Skeletal muscle satellite cell (primary cell): ENCODE results near the gene OR3A3.
"Not testable (repeated sequence)": the region's sequence is repeated elsewhere in the genome, so short reads cannot be mapped to it uniquely, and the experiment has no call there.

Experiments
- H3K27me3 ChIP-seq: 2 replicates; pipeline ENCODE4 v1.7.0; 2013; ENCODE audit warnings: low read length; ENCODE audit not compliant: control insufficient read depth, insufficient read depth
- H3K36me3 ChIP-seq: 2 replicates; pipeline ENCODE4 v1.7.0; 2013; ENCODE audit warnings: mild to moderate bottlenecking, control low read depth, low read length; ENCODE audit not compliant: insufficient read depth
- H3K4me1 ChIP-seq: 2 replicates; pipeline ENCODE4 v1.7.0; 2013; ENCODE audit warnings: low read length; ENCODE audit not compliant: control insufficient read depth, insufficient read depth
- H3K4me2 ChIP-seq: 2 replicates; pipeline ENCODE4 v1.7.0; 2013; ENCODE audit warnings: mild to moderate bottlenecking, low read length
- H3K4me3 ChIP-seq: 2 replicates; pipeline ENCODE4 v1.7.0; 2013; ENCODE audit warnings: low read length
- H3K9ac ChIP-seq: 2 replicates; pipeline ENCODE4 v1.7.0; 2013; ENCODE audit warnings: mild to moderate bottlenecking, low read depth, low read length, moderate library complexity
- H3K9me3 ChIP-seq: replicated peaks from 2 replicates; pipeline ENCODE4 v1.7.0; 2013; ENCODE audit warnings: mild to moderate bottlenecking, control low read depth, low read length

Gene OR3A3

DNA sequence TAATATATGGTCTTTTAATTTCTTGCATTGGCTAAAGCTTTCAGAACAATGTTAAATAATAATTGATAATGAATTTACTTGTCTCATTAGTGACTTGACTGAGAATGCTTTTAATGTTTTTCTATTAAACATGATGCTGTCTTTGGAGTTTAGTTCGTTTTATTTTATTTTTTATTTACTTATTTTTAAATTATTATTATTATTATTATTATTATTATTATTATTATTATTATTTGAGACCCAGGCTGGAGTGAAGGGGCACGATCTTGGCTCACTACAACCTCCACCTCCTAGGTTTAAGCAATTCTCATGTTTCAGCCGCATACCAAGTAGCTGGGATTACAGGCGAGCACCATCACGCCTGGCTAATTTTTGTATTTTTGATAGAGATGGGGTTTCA, 4.4 kb downstream of the OR3A3 start:
- H3K4me2 ChIP-seq: no peak overlapping the region
- H3K9me3 ChIP-seq: no peaks in the 10 kb centered on the region
- no peak overlapping the region for H3K9ac ChIP-seq
- no peaks in the 10 kb centered on the region for H3K36me3 ChIP-seq
- H3K4me3 ChIP-seq: no peak overlapping the region
- H3K4me1 ChIP-seq: no peaks in the 10 kb centered on the region
- no peaks in the 10 kb centered on the region for H3K27me3 ChIP-seq

DNA sequence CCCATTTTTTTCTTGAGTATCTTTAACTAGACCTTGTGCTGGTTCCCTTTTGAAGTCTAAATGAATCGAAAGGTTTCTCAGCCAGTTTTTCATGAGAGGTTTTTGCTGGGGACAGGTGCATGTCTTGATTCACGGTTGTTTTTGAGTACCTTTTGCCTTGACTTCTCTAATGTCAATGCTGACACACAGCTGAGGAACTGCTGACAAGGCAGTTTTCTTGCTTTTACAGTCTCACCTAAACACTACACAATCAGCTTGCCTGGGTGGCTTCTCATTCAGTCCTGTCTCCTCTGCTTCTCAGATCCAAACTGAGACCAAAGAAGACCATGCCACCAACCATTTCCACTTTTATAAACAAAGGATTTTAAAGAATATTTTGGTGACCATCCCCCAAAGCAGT, 7.1 kb downstream of the OR3A3 start:
- H3K4me2 ChIP-seq: no peak overlapping the region
- H3K27me3 ChIP-seq: no peaks in the 10 kb centered on the region
- no peak overlapping the region for H3K9ac ChIP-seq
- no peak overlapping the region for H3K4me3 ChIP-seq
- no peaks in the 10 kb centered on the region for H3K4me1 ChIP-seq
- no peaks in the 10 kb centered on the region for H3K9me3 ChIP-seq
- no peaks in the 10 kb centered on the region for H3K36me3 ChIP-seq

DNA sequence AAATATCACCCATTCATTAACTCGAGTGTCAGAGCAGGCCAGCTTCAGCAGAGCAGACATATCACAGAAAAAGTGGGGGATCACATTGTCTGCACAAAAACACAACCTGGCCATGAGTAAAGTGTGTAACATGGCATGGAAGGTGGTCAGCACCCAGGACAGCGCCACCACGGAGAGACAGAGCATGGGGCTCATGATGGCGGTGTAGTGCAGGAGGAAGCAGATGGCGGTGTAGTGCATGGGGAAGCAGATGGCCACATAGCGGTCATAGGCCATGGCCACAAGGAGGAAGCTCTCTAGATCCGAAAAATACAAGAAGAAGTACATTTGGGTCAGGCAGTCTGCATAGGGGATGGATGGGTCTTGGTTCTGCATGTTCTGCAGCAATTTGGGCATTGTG, 22.0 kb downstream of the OR3A3 start:
- not testable (repeated sequence) for H3K9me3 ChIP-seq, H3K4me3 ChIP-seq, H3K36me3 ChIP-seq, H3K4me2 ChIP-seq, H3K9ac ChIP-seq, H3K27me3 ChIP-seq, H3K4me1 ChIP-seq

DNA sequence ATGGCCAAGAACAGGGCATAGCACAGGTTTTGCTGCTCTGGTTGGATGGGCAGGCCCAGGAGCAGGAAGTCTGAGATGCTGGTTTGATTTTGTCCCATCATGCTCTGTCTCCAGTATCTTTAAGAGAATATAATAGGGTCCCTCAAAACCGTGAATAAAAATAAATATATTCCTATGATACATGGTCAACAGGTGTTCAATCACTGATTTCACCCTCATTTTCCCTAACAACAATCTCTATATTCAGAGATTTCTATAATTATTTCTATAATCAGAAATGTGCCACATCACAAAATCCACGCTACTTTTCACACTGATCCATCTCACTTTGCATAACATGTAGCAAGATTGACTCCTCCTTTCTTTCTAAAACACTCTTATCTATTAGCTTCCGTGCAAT, 22.6 kb downstream of the OR3A3 start, which contains the start of gene OR1E2:
OR1E2 (minus strand) TSS at position 101 of the 400 bp plus-strand sequence; CDS start at position 101, 0 bp downstream.
- Histone ChIP-seq H3K9me3 (no peaks in the 10 kb centered on the region), H3K9ac (no peak within 1 kb of the TSS), H3K36me3 (no peaks in the 10 kb centered on the region), H3K27me3 (peaks cover 5% of the 10 kb centered on the region), H3K4me3 (no peak within 1 kb of the TSS), H3K4me2 (no peak within 1 kb of the TSS), H3K4me1 (no peaks in the 10 kb centered on the region)

DNA sequence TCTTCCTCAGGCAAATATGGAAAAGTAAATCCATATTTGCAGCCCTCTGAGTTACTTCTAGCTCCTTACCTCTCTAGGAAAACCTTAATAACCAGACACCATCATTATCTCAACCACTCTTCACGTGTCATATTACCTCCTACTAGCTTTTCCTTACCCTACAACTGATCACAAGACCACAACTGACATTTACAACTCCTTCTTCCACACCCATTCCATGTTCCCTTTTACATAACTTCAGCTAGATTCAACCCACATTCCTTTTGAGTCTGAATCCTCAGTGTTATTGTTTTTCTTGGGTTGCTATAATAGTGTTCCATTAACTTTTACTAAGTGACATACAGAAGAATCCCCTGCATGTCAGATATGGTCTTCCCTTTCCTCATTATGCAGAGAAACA, 27.2 kb downstream of the OR3A3 start:
- peaks cover 16% of the 10 kb centered on the region for H3K27me3 ChIP-seq

DNA sequence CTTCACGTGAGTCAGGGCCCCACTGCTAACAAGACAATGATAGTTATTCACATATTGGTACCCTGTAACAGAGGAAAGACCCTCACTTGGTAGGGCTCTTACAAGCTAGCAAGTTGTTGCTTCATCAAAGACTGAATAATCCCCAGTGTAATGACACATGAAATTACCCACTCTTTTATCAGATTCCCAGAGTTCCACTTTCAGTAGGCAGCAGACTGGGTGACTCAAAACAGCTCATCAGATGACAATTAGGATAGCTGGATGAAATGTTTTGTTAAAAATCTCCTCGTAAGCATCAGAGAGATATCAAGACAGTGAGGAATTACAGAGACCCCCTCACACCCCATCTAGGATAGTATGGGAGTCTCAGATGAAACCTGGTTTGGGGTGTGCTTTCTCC, 29.3 kb downstream of the OR3A3 start:
- Histone ChIP-seq H3K9ac (no peak overlapping the region), H3K9me3 (no peaks in the 10 kb centered on the region), H3K4me3 (no peak overlapping the region), H3K36me3 (no peaks in the 10 kb centered on the region), H3K27me3 (peaks cover 16% of the 10 kb centered on the region), H3K4me2 (no peak overlapping the region), H3K4me1 (no peaks in the 10 kb centered on the region)

More for the DNA sequence above, 27.2 kb downstream of the OR3A3 start:
- Histone ChIP-seq H3K36me3 (no peaks in the 10 kb centered on the region), H3K9ac (no peak overlapping the region), H3K4me1 (no peaks in the 10 kb centered on the region), H3K4me2 (no peak overlapping the region), H3K9me3 (no peaks in the 10 kb centered on the region), H3K4me3 (no peak overlapping the region)

DNA sequence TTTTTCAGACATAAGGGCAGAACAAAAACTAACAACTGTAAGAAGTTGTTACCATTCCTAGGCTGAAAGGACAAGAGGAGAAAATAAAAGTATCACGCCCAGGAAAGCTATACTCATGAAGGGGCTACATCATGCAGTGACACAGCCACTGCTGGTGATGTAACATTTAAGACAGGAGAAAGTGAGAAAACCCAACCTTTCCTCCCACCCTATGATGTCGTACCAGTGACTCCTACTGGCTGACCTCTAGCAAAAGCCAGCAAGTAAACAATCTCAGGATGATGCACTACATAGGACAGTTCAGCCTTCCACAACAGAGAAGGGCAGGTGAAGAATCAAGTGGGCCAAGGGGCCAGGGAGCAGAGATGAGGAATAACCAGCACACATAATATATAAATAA, 36.5 kb downstream of the OR3A3 start:
- no peak overlapping the region for H3K4me2 ChIP-seq
- no peak overlapping the region for H3K9ac ChIP-seq
- no peaks in the 10 kb centered on the region for H3K36me3 ChIP-seq
- no peak overlapping the region for H3K4me3 ChIP-seq
- H3K4me1 ChIP-seq: no peaks in the 10 kb centered on the region
- peaks cover 1% of the 10 kb centered on the region for H3K27me3 ChIP-seq
- H3K9me3 ChIP-seq: no peaks in the 10 kb centered on the region

DNA sequence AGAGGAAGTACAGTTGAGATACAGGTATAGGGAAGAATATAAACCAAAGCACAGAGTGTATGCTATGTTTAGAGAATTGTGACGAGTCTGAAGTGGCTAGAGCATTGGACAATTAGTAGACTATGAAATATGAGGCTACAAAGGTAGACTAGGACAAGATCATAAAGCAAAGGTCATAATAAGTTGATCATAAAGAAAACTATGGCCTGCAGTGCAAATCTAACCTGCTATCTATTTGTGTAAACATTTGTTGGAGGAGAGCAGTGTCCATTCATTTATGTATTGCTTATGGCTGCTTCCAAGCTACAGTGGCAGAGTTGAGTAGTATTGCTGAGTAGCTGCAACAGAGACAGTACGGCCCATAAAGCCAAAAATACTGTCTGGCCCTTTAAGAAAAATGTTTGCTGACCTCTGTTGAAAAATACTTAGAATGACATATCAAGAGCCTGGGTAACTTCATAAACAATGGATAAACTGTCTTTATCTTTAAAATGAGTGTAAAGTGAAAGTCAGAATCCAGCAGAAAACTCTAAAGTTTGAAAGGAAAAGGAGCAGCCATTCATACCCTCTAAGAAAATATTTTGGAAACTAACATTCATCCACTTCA, 37.0 kb downstream of the OR3A3 start:
- Histone ChIP-seq H3K4me1 (no peaks in the 10 kb centered on the region), H3K4me2 (no peak overlapping the region), H3K36me3 (no peaks in the 10 kb centered on the region), H3K9ac (no peak overlapping the region), H3K27me3 (no peaks in the 10 kb centered on the region), H3K4me3 (no peak overlapping the region), H3K9me3 (no peaks in the 10 kb centered on the region)

DNA sequence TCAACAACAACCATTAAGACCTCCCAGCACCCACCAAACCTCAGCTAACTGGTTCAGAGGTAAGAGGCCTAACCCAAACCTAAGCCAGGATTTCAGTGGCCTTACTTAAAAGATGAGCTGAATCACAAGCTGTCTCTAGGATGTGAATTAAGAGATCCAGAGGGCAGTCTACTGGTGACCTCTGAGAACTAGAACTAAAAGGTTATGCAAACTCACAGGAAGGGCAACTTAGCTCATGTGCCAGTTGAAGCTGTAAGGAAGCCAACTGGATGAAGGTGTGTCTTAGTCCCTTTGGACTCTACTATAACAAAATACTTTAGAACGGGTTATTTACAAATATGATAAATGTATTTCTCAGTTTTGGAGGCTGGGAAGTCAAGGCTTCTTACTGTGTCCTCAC, 55.2 kb downstream of the OR3A3 start:
- H3K9me3 ChIP-seq, H3K4me1 ChIP-seq, H3K4me3 ChIP-seq, H3K36me3 ChIP-seq, H3K9ac ChIP-seq, H3K4me2 ChIP-seq, H3K27me3 ChIP-seq: not testable (repeated sequence)

DNA sequence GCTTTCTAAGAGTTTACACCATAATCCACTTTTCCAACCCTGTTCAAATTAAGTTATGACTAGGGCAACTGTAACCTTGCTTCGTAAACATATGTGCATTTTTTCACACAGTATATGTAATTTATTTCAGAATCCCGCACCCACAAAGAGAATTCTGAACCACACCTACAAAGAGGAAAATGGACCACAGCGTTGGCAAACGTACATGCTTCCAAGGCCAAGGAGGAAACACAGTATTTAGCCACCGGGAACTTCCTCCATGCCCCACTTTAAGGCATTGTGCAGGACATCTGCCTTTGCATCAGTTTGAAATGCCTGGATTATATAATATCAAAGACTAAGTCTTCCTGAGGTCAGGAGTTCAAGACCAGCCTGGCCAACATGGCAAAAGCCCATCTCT, 58.4 kb downstream of the OR3A3 start:
- no peaks in the 10 kb centered on the region for H3K27me3 ChIP-seq
- H3K4me2 ChIP-seq: no peak overlapping the region
- no peak overlapping the region for H3K9ac ChIP-seq
- no peak overlapping the region for H3K4me3 ChIP-seq
- no peaks in the 10 kb centered on the region for H3K9me3 ChIP-seq
- no peaks in the 10 kb centered on the region for H3K36me3 ChIP-seq
- no peaks in the 10 kb centered on the region for H3K4me1 ChIP-seq

DNA sequence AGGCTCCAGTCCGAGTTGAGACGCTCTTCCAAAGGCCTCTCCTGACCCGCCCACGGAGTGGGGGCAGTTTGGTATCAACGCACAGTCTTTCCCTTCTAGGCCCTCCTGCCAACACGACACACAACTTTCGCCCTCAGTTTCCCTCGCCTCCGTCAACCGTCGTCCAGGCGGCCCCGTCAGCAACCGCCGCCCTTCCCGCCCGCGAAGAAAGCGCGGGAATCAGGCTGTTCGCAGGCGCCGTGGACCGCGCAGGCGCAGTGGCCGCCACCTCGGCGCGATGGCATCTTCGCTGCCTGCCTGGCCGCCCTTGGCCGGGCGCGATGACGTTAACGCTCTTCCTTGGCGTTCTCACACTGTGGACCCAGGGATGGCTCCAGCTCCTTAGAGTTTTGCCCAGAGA, 60.4 kb downstream of the OR3A3 start, which contains the start of gene SPATA22:
SPATA22 (minus strand) TSS at position 221 of the 400 bp plus-strand sequence. CDS start 2,494 bp downstream, outside the sequence.
- H3K36me3 ChIP-seq: no peaks in the 10 kb centered on the region
- no peak within 1 kb of the TSS for H3K4me2 ChIP-seq
- no peaks in the 10 kb centered on the region for H3K4me1 ChIP-seq
- H3K4me3 ChIP-seq: no peak within 1 kb of the TSS
- H3K9ac ChIP-seq: no peak within 1 kb of the TSS
- H3K27me3 ChIP-seq: no peaks in the 10 kb centered on the region
- no peaks in the 10 kb centered on the region for H3K9me3 ChIP-seq

DNA sequence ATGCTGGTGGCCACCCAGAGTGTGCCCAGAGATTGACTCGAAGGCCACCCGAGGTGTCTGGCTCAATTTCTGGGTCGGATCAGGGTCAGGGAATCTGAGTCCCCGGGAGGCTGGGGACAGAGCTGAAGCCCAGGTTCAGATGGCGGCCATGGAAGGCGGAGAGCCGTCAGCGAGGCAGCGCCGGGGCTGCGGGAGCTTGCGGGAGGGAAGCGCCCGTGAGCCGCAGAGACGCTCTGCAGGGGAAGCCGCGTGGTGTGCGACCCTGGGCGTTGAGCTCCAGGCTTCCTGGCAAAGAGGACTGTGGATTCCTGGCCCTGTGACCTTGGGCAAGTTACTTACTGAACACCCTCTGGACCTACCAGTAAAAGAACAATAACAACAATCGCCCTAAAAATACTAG, 61.0 kb downstream of the OR3A3 start:
- Histone ChIP-seq H3K4me2 (no peak overlapping the region), H3K36me3 (no peaks in the 10 kb centered on the region), H3K27me3 (no peaks in the 10 kb centered on the region), H3K4me1 (no peaks in the 10 kb centered on the region), H3K9me3 (no peaks in the 10 kb centered on the region), H3K9ac (no peak overlapping the region), H3K4me3 (no peak overlapping the region)
